Panc1 (cell line): Measurements from ENCODE around the gene SAFB2. TPM values are rescaled to one million over a fixed set of nuclear protein-coding genes. Genes with fewer than 3 reads are reported as not detected.
A peak's percentile ranks its signal among the peaks of the same experiment; 100 is the strongest.

Experiments used
- ATAC-seq: fragments of 200-7000 bp; cut with Tn5 transposase; 2 replicates; pipeline ENCODE4 v1.9.1; 2020; ENCODE audit warnings: mild to moderate bottlenecking, moderate library complexity
- BruUV-seq: library from RNA; stranded (reverse); fragments of 400-500 nt; replicated peaks from 2 replicates; lab custom pipeline; 2021; lab: Mats Ljungman, UMichigan
- CTCF ChIA-PET: fragments of 300-600 bp; sonication (Branson Sonifier 250); formaldehyde crosslinking; loops from one replicate; lab custom pipeline; 2022; ENCODE audit warnings: antibody characterized with exemption; lab: Charles Lee
- POLR2A ChIA-PET: fragments of 300-600 bp; sonication (Branson Sonifier 250); formaldehyde crosslinking; loops from one replicate; lab custom pipeline; 2022; ENCODE audit warnings: antibody characterized with exemption; lab: Charles Lee
- DNase-seq: peaks from one replicate; pipeline ENCODE4 v3.0.0-alpha.2; 2010; ENCODE audit warnings: low read depth, low spot score
- H3K27ac ChIP-seq: 2 replicates; pipeline ENCODE4 v1.5.1; 2011; ENCODE audit warnings: mild to moderate bottlenecking, low read length, inconsistent platforms
- H3K27me3 ChIP-seq: fragments of 200-500 bp; sonication (Bioruptor generic); 2 replicates; pipeline ENCODE4 v1.6.0; 2014; ENCODE audit warnings: low read length, inconsistent platforms; ENCODE audit not compliant: control insufficient read depth, insufficient read depth
- H3K36me3 ChIP-seq: fragments of 200-500 bp; sonication (Bioruptor generic); 2 replicates; pipeline ENCODE4 v1.5.1; 2014; ENCODE audit warnings: inconsistent platforms, mild to moderate bottlenecking, low read length, moderate library complexity; ENCODE audit not compliant: control insufficient read depth, insufficient read depth
- H3K4me1 ChIP-seq: 2 replicates; pipeline ENCODE4 v1.5.1; 2011; ENCODE audit warnings: inconsistent platforms, mild to moderate bottlenecking, low read length, moderate library complexity; ENCODE audit not compliant: control insufficient read depth, insufficient read depth
- H3K4me3 ChIP-seq, 2 experiments: 2 replicates each; pipeline ENCODE4 v1.5.1; 2011 to 2012; ENCODE audit warnings: low read depth in 2 of 2, low read length in 2 of 2, mild to moderate bottlenecking in 2 of 2, inconsistent platforms in 1 of 2, moderate library complexity in 1 of 2
- H3K9me3 ChIP-seq: fragments of 200-500 bp; sonication (Bioruptor generic); 2 replicates; pipeline ENCODE4 v1.5.1; 2014; ENCODE audit warnings: low read depth, mild to moderate bottlenecking, inconsistent platforms, low read length, moderate library complexity; ENCODE audit not compliant: control insufficient read depth, insufficient read depth
- POLR2AphosphoS5 ChIP-seq: IDR thresholded peaks from 2 replicates; pipeline ENCODE4 v1.6.1; 2012; ENCODE audit warnings: mild to moderate bottlenecking, low read depth, low read length, moderate library complexity
- SIN3A ChIP-seq: IDR thresholded peaks from 2 replicates; pipeline ENCODE4 v1.6.1; 2012; ENCODE audit warnings: low read depth, mild to moderate bottlenecking, low read length, moderate library complexity, borderline replicate concordance; ENCODE audit not compliant: insufficient read depth
- TCF7L2 ChIP-seq: IDR thresholded peaks from 2 replicates; pipeline ENCODE4 v1.6.1; 2011; ENCODE audit warnings: mild to moderate bottlenecking, low read depth, low read length, inconsistent platforms
- in situ Hi-C: cut with HindIII; loops from 2 replicates; pipeline ENCODE4 v1.10.0; 2016; ENCODE audit warnings: low sequenced_read_pairs, low pct_unique_long_range_greater_than_20kb
- intact Hi-C: fragments of 100-400 bp; cut with micrococcal nuclease; formaldehyde crosslinking; loops from one replicate; pipeline ENCODE4 v1.10.0; 2022; ENCODE audit not compliant: unreplicated experiment
- total RNA-seq: library from RNA; stranded (reverse); gene quantifications from one replicate; pipeline ENCODE4 v1.2.1, GENCODE V29; 2021; ENCODE audit not compliant: unreplicated experiment
- TF ChIP-seq, protein P1 (sequence below), 2 experiments: IDR thresholded peaks; 2 replicates each; pipeline ENCODE4 v1.6.1; 2011 to 2012; ENCODE audit warnings: low read depth in 2 of 2, control low read depth in 1 of 2, low read length in 1 of 2, mild to moderate bottlenecking in 1 of 2, moderate library complexity in 1 of 2; ENCODE audit not compliant: insufficient read depth in 1 of 2
- TF ChIP-seq, protein P2 (sequence below): fragments of 450-650 bp; IDR thresholded peaks from 2 replicates; pipeline ENCODE4 v1.5.1; 2017; ENCODE audit warnings: mild to moderate bottlenecking

SAFB2 gene
- total RNA-seq, 1 experiment from 2014 or later: 83.5 TPM

DNA sequence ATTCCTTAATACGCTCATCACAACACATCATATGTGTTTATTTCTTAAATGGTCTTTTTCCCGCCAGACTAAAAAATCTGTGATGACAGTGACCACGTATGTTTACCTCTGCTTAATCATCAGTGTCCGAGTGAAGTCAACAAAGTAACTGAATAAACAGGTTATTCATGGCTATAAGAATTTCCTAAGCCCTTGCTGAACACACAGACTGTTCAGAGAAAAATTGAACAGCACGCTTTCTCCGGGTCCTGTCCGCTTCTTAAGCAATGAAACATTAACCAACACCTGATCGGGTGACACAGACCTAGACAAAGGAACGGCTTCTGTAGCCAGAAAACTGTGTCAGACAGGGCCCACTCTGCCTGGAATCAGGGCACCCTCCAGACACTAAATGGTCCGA lies 14.3 kb downstream of the SAFB2 start:
- POLR2A ChIA-PET: no interaction called here
- no peak overlapping the region for H3K4me3 ChIP-seq
- no peak for ATAC-seq
- no peak overlapping the region for H3K27ac ChIP-seq
- H3K9me3 ChIP-seq: no peaks in the 10 kb centered on the region
- in situ Hi-C loops (no loop called here), intact Hi-C loops (no loop called here)
- H3K27me3 ChIP-seq: no peaks in the 10 kb centered on the region
- H3K4me1 ChIP-seq: no peaks in the 10 kb centered on the region
- H3K36me3 ChIP-seq: peaks cover 18% of the 10 kb centered on the region
- DNase-seq: no peak
- BruUV-seq: no TSS peak
- TF ChIP-seq, protein P1, sequence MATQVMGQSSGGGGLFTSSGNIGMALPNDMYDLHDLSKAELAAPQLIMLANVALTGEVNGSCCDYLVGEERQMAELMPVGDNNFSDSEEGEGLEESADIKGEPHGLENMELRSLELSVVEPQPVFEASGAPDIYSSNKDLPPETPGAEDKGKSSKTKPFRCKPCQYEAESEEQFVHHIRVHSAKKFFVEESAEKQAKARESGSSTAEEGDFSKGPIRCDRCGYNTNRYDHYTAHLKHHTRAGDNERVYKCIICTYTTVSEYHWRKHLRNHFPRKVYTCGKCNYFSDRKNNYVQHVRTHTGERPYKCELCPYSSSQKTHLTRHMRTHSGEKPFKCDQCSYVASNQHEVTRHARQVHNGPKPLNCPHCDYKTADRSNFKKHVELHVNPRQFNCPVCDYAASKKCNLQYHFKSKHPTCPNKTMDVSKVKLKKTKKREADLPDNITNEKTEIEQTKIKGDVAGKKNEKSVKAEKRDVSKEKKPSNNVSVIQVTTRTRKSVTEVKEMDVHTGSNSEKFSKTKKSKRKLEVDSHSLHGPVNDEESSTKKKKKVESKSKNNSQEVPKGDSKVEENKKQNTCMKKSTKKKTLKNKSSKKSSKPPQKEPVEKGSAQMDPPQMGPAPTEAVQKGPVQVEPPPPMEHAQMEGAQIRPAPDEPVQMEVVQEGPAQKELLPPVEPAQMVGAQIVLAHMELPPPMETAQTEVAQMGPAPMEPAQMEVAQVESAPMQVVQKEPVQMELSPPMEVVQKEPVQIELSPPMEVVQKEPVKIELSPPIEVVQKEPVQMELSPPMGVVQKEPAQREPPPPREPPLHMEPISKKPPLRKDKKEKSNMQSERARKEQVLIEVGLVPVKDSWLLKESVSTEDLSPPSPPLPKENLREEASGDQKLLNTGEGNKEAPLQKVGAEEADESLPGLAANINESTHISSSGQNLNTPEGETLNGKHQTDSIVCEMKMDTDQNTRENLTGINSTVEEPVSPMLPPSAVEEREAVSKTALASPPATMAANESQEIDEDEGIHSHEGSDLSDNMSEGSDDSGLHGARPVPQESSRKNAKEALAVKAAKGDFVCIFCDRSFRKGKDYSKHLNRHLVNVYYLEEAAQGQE (IDR thresholded peaks at IDR 0.05; ENCODE audit: insufficient read depth in 1 of 2, low read depth in 2 of 2, low read length in 1 of 2): no peak
- CTCF ChIA-PET: no interaction called here

DNA sequence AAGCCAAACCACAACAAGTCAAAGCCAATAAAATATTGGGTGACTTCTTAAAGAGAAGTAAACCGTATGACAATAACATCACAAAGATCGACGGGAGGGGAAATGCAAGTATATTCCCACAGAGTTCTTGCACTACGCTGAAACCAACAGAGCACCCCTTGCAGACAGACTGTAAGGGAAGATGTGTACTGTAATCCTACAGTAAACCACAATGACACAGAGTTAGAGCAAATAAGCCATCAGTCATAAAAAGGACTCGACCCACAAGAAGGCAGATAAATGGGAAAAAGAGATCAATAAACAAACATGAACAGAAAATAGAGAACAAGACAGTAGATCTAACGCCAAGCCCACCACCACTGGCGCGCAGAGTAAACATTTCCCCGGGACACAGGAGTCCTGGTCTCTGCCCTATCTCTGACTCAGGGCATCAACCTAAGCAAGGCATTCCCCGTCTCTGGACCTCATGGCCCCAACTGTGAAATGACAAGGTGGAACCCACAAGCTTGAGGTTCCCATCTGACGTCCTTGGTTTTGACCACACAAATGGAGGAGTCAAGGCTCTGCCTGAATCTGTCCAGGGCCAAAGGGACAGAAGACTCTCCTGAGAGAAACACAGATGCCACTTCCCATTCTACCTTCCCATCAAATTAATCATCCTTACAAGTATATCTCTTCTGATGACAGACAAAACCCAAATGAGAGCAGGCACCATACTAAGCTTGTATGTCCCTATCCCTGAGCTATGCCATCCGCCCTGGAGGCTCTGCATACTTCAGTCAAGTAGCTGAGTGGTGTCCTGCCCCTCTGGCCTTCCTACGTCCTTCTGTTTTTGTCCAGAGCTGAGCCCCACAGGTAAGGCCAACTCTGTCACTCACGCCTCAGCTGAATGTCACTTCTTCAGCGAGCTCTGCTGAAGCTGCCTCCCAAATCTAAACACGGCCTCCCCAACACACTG lies 15.0 kb downstream of the SAFB2 start:
- POLR2A ChIA-PET: no interaction called here
- Histone ChIP-seq H3K9me3 (no peaks in the 10 kb centered on the region), H3K27ac (no peak overlapping the region), H3K36me3 (peaks cover 18% of the 10 kb centered on the region), H3K4me1 (no peaks in the 10 kb centered on the region), H3K4me3 (no peak overlapping the region), H3K27me3 (no peaks in the 10 kb centered on the region)
- ATAC-seq (peak; percentile 48; the same call in 1 of the 2 replicates), DNase-seq (no peak)
- no TSS peak for BruUV-seq
- TF ChIP-seq POLR2AphosphoS5 (no peak), SIN3A (no peak), TCF7L2 (no peak)
- TF ChIP-seq, protein P1 (IDR thresholded peaks at IDR 0.05; ENCODE audit: insufficient read depth in 1 of 2, low read depth in 2 of 2, low read length in 1 of 2): no peak
- TF ChIP-seq, protein P2, sequence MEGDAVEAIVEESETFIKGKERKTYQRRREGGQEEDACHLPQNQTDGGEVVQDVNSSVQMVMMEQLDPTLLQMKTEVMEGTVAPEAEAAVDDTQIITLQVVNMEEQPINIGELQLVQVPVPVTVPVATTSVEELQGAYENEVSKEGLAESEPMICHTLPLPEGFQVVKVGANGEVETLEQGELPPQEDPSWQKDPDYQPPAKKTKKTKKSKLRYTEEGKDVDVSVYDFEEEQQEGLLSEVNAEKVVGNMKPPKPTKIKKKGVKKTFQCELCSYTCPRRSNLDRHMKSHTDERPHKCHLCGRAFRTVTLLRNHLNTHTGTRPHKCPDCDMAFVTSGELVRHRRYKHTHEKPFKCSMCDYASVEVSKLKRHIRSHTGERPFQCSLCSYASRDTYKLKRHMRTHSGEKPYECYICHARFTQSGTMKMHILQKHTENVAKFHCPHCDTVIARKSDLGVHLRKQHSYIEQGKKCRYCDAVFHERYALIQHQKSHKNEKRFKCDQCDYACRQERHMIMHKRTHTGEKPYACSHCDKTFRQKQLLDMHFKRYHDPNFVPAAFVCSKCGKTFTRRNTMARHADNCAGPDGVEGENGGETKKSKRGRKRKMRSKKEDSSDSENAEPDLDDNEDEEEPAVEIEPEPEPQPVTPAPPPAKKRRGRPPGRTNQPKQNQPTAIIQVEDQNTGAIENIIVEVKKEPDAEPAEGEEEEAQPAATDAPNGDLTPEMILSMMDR: no peak
- intact Hi-C loops (no loop called here), in situ Hi-C loops (no loop called here)
- CTCF ChIA-PET: no interaction called here
